ENCODE results near the gene PGM2.

The PGM2 gene

DNA sequence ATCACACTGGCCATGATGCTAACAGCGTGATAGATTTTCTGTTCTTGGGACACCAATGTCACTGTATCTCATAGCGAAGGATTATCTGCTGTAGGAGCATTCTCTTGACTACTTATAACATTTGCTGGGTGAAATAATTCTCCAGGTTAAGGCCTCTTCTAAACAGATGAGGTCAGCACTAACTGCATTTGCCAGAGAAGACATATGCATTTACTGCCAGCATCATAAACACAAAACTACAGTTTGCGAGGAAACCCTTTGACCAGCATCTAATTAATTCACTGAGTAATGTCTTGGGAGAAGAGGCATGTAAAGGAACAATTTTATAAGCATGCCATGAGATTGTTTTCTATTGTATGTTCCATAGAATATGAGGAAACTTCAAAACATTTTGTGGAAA is 78.3 kb downstream of the PGM2 start:
- DNase-seq, result no peak

DNA sequence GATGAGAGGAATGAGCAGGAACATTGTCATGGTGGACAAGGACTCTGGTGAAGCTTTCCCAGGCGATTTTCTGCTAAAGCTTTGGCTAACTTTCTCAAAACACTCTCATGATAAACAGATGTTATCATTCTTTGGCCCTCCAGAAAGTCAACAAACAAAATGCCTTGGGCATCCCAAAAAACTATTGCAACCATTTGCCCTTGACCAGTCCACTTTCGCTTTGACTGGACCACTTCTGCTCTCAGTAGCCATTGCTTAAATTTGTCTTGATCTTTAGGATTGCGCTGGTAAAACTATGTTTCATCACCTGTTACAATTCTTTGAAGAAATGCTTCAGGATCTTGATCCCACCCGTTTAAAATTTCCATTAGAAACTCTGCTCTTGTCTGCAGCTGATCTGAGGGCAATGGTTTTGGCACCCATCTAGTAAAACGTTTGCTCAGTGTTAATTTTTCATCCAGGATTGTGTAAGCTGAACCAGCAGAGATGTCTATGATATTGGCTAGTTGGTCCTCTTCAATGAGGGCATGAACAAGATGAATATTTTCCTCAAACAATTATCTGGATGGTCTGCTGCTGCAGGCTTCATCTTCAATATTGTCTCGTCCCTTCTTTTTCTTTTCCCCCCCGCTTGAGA is 79.2 kb downstream of the PGM2 start:
- DNase-seq, result no peak

- no peak for DNase-seq
Measured at GRCh38 chr4:37908488-37909331, 82.2 kb downstream of the PGM2 start.

DNA sequence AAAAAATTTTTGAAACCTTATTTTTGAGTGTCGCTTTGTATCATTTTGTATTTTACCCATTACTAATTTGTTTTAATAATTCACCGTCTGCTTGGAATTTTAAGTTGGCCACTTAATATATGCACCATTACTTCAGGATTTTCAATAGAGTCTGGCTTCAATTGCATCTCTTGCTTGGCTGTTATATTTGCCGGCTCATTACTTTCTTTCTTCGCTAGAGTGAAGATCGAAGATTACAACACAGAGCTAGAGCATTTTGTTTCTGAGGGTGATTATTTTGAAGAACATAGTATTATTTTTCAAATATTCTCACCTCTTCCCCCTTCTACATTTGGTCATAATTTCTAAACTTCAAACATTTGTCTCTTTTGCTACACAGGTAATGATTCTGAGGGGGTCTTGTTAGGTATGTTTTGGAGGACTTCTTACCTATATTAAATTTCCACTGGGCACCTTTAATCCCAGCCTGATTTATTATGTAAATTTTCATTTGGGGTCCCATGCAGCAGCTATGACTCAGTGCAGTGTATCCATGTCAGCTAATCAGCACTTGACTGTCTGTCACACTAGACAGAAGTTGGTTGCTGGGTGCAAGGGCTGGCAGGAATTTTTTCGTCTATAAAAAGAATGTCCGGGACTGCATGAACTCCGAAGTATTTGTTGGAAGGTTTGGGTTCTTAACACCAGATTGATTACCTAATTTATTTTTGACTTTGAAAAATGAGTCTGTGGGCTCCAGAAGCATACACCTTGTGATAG is 83.0 kb downstream of the PGM2 start:
- DNase-seq, result no peak

GRCh38 chr4:37910091-37910486 is 83.6 kb downstream of the PGM2 start:
- DNase-seq, result no peak

Data from hematopoietic multipotent progenitor cell treated with erythropoietin and hydrocortisone succinate and interleukin-3 and kit ligand, for 4 days (in vitro differentiated cells).